PC-3 (cell line): Measurements from ENCODE around the gene SF3B2. TPM values are rescaled to one million over a fixed set of nuclear protein-coding genes. Genes with fewer than 3 reads are reported as not detected.

Experiments used
- ATAC-seq: fragments of 200-7000 bp; cut with Tn5 transposase; 2 replicates; pipeline ENCODE4 v1.9.1; 2020; ENCODE audit warnings: mild to moderate bottlenecking, moderate library complexity
- BruUV-seq: library from RNA; stranded (reverse); fragments of 400-500 nt; replicated peaks from 2 replicates; lab custom pipeline; 2021; lab: Mats Ljungman, UMichigan
- CTCF ChIA-PET: fragments of 300-600 bp; sonication (Branson Sonifier 250); formaldehyde crosslinking; loops from one replicate; lab custom pipeline; 2022; ENCODE audit warnings: antibody characterized with exemption; lab: Charles Lee
- POLR2A ChIA-PET: fragments of 300-600 bp; sonication (Branson Sonifier 250); formaldehyde crosslinking; loops from one replicate; lab custom pipeline; 2022; ENCODE audit warnings: antibody characterized with exemption; ENCODE audit not compliant: unreplicated experiment; lab: Charles Lee
- DNase-seq: peaks from one replicate; pipeline ENCODE4 v3.0.0-alpha.2; 2015
- H2AFZ ChIP-seq: fragments of 300-600 bp; sonication (generic); 2 replicates; pipeline ENCODE4 v1.6.0; 2016; ENCODE audit warnings: antibody characterized with exemption, low read length
- H3F3A ChIP-seq: fragments of 300-600 bp; sonication (generic); one replicate; pipeline ENCODE4 v1.6.0; 2017; ENCODE audit warnings: antibody characterized with exemption, low read length, control low read depth, mild to moderate bottlenecking; ENCODE audit not compliant: unreplicated experiment
- H3K27ac ChIP-seq: fragments of 300-600 bp; sonication (generic); 2 replicates; pipeline ENCODE4 v1.5.1; 2016; ENCODE audit warnings: mild to moderate bottlenecking, low read length
- H3K27me3 ChIP-seq: fragments of 300-600 bp; sonication (generic); 2 replicates; pipeline ENCODE4 v1.6.1; 2016; ENCODE audit warnings: low read length, mixed read lengths
- H3K36me3 ChIP-seq: fragments of 300-600 bp; sonication (generic); 2 replicates; pipeline ENCODE4 v1.6.1; 2016; ENCODE audit warnings: low read depth, mixed run types, low read length, mixed read lengths
- H3K4me1 ChIP-seq: fragments of 300-600 bp; sonication (generic); 2 replicates; pipeline ENCODE4 v1.5.1; 2016; ENCODE audit warnings: low read length; ENCODE audit not compliant: insufficient read depth
- H3K4me2 ChIP-seq: fragments of 300-600 bp; sonication (generic); 2 replicates; pipeline ENCODE4 v1.6.0; 2016; ENCODE audit warnings: low read length
- H3K4me3 ChIP-seq: fragments of 300-600 bp; sonication (generic); 2 replicates; pipeline ENCODE4 v1.5.1; 2016; ENCODE audit warnings: mild to moderate bottlenecking, low read length, mixed read lengths
- H3K79me2 ChIP-seq: fragments of 300-600 bp; sonication (generic); 2 replicates; pipeline ENCODE4 v1.6.1; 2017; ENCODE audit warnings: low read length, mixed read lengths
- H3K9ac ChIP-seq: fragments of 300-600 bp; sonication (generic); 2 replicates; pipeline ENCODE4 v1.6.0; 2016; ENCODE audit warnings: mild to moderate bottlenecking, low read length
- H3K9me2 ChIP-seq: fragments of 300-600 bp; sonication (generic); replicated peaks from 2 replicates; pipeline ENCODE4 v1.6.1; 2016; ENCODE audit warnings: mixed run types, low read length, mixed read lengths
- H3K9me3 ChIP-seq: fragments of 300-600 bp; sonication (generic); 2 replicates; pipeline ENCODE4 v1.6.1; 2016; ENCODE audit warnings: low read length, mixed read lengths
- H4K20me1 ChIP-seq: fragments of 300-600 bp; sonication (generic); 2 replicates; pipeline ENCODE4 v1.6.1; 2016; ENCODE audit warnings: low read length, mixed read lengths
- CTCF ChIP-seq: fragments of 300-600 bp; sonication (generic); conservative IDR thresholded peaks from 2 replicates; pipeline ENCODE4 v1.5.1; 2017; ENCODE audit warnings: antibody characterized with exemption, low read depth, mild to moderate bottlenecking, low read length
- EZH2 ChIP-seq: fragments of 300-600 bp; sonication (generic); IDR thresholded peaks from one replicate; pipeline ENCODE4 v1.6.1; 2017; ENCODE audit warnings: antibody characterized with exemption, mild to moderate bottlenecking, low read length; ENCODE audit not compliant: unreplicated experiment
- EZH2phosphoT487 ChIP-seq: fragments of 300-600 bp; sonication (generic); IDR thresholded peaks from 2 replicates; pipeline ENCODE4 v1.6.1; 2018; ENCODE audit warnings: mild to moderate bottlenecking, antibody characterized with exemption, low read length, borderline replicate concordance
- intact Hi-C: fragments of 100-400 bp; cut with micrococcal nuclease; formaldehyde crosslinking; loops from 2 replicates; pipeline ENCODE4 v1.9.0; 2023
- total RNA-seq: library from RNA; depleted of rRNA; stranded (reverse); fragments of >200 nt; gene quantifications from 2 replicates; pipeline ENCODE4 v1.2.3, GENCODE V29; 2014

Gene SF3B2
- total RNA-seq, 1 experiment from 2014 or later = 241 TPM

- no TSS peak for BruUV-seq
- Histone ChIP-seq H3K4me2 (no peak overlapping the region), H4K20me1 (no peaks in the 10 kb centered on the region), H3K4me3 (no peak overlapping the region), H3K27me3 (no peaks in the 10 kb centered on the region), H3K9me2 (no peaks in the 10 kb centered on the region), H3K79me2 (no peaks in the 10 kb centered on the region), H3K4me1 (no peaks in the 10 kb centered on the region), H2AFZ (no peak overlapping the region), H3F3A (no peaks in the 10 kb centered on the region), H3K36me3 (no peaks in the 10 kb centered on the region), H3K9ac (no peak overlapping the region), H3K27ac (no peak overlapping the region), H3K9me3 (no peaks in the 10 kb centered on the region)
- intact Hi-C loops = no loop called here
- no peak for TF ChIP-seq EZH2phosphoT487
- no peak for TF ChIP-seq EZH2
- TF ChIP-seq CTCF = no peak
- DNase-seq = no peak
- CTCF ChIA-PET = no interaction called here
- no peak for ATAC-seq
- POLR2A ChIA-PET = no interaction called here
These were observed 14.8 kb upstream of the SF3B2 start for GRCh38 chr11:66037327-66037726.

GRCh38 chr11:66039765-66040164, 12.4 kb upstream of the SF3B2 start:
- Histone ChIP-seq H3F3A (no peaks in the 10 kb centered on the region), H3K36me3 (no peaks in the 10 kb centered on the region), H4K20me1 (no peaks in the 10 kb centered on the region), H3K4me3 (no peak overlapping the region), H2AFZ (no peak overlapping the region), H3K4me1 (no peaks in the 10 kb centered on the region), H3K4me2 (no peak overlapping the region), H3K9me2 (no peaks in the 10 kb centered on the region), H3K27me3 (no peaks in the 10 kb centered on the region), H3K9ac (no peak overlapping the region), H3K9me3 (no peaks in the 10 kb centered on the region), H3K27ac (no peak overlapping the region), H3K79me2 (no peaks in the 10 kb centered on the region)
- POLR2A ChIA-PET = no interaction called here
- ATAC-seq (no peak), DNase-seq (no peak)
- CTCF ChIA-PET = no interaction called here
- intact Hi-C loops = no loop called here
- BruUV-seq = no TSS peak
- TF ChIP-seq CTCF (no peak), EZH2 (no peak), EZH2phosphoT487 (no peak)

- H3K36me3 ChIP-seq = no peaks in the 10 kb centered on the region
- intact Hi-C loops = no loop called here
- H3K79me2 ChIP-seq = no peaks in the 10 kb centered on the region
These were observed 9.8 kb upstream of the SF3B2 start for GRCh38 chr11:66042227-66042995.

More at GRCh38 chr11:66042227-66042995, 9.8 kb upstream of the SF3B2 start:
- Histone ChIP-seq H3K9me2 (no peaks in the 10 kb centered on the region), H2AFZ (no peak overlapping the region), H3K27ac (no peak overlapping the region), H3K4me3 (no peak overlapping the region), H3K4me2 (no peak overlapping the region), H3K4me1 (no peaks in the 10 kb centered on the region), H3K27me3 (no peaks in the 10 kb centered on the region), H3F3A (no peaks in the 10 kb centered on the region), H3K9ac (no peak overlapping the region), H3K9me3 (no peaks in the 10 kb centered on the region), H4K20me1 (no peaks in the 10 kb centered on the region)
- DNase-seq (no peak), ATAC-seq (no peak)
- ChIA-PET CTCF (no interaction called here), POLR2A (no interaction called here)
- TF ChIP-seq EZH2 (no peak), EZH2phosphoT487 (no peak), CTCF (no peak)
- BruUV-seq = no TSS peak
